Measurements from ENCODE around the gene GPR150.
"Not testable (repeated sequence)": the region's sequence is repeated elsewhere in the genome, so short reads cannot be mapped to it uniquely, and the experiment has no call there.

GPR150 gene

GRCh38 chr5:95624368-95624767 lies 4.5 kb downstream of the GPR150 start:
- no peak for DNase-seq

DNA sequence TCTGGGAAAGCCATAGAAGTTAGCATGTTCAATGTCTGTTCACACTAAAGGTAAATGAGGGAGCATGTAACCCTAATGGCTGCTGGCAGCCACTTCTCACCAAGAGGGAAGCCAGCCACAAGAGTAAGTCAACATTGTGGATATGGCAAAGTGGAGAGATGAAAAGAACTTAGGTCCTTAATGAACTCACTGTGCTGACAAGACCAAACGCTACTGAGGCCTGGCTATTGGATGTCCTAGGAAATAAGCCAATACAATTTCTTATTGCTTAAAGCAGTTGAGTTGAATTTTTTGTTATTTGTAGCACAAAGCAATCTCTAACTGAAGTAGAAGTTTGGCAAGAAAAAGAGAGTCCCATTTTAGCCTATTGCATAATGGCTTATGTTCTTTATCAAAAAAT lies 6.8 kb downstream of the GPR150 start:
- no peak for DNase-seq

DNA sequence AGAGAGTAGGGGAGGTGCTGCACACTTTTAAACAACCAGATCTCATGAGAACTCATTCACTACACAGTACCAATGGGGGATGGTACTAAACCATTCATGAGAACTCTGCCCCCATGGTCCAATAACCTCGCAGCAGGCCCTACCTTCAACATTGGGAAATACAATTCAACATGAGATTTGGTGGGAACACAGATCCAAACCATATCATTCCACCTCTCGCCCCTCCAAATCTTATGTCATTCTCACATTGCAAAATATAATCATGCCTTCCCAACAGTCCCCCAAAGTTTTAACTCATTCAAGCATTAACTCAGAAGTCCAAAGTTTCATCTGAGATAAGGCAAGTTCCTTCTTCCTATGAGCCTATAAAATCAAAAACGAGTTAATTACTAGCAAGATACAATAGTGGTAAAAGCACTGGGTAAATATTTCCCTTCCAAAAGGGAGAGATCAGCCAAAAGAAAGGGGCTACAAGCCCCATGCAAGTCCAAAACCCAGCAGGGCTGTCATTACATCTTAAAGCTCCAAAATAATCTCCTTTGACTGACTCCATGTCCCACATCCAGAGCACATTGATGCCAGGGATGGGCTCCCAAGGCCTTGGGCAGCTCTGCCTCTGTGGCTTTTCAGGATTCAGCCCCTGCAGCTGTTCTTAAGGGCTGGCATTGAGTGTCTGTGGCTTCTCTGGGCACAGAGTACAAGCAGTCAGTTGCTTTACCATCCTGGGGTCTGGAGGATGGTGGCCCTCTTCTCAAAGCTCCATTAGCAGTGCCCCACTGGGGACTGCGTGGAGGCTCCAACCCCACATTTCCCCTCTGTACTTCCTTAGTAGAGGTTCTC lies 8.3 kb downstream of the GPR150 start:
- no peak for DNase-seq

DNA sequence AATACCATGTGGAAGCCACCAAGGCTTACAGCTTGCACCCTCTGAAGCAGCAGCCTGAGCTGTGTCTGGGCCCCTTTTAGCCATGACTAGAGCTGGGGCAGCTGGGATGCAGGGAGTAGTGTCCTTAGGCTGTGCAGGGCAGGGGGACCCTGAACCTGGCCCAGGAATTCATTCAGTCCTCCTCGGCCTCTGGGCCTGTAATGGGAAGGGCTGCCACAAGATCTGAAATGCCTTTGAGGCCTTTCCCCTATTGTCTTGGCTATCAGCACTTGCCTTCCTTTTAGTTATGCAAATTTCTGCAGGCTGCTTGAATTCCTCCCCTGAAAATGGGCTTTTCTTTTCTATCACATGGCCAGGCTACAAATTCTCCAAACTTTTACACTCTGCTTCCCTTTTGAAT lies 9.0 kb downstream of the GPR150 start:
- DNase-seq: no peak

- no peak for DNase-seq
Observed at GRCh38 chr5:95630394-95630917, 10.6 kb downstream of the GPR150 start.

DNA sequence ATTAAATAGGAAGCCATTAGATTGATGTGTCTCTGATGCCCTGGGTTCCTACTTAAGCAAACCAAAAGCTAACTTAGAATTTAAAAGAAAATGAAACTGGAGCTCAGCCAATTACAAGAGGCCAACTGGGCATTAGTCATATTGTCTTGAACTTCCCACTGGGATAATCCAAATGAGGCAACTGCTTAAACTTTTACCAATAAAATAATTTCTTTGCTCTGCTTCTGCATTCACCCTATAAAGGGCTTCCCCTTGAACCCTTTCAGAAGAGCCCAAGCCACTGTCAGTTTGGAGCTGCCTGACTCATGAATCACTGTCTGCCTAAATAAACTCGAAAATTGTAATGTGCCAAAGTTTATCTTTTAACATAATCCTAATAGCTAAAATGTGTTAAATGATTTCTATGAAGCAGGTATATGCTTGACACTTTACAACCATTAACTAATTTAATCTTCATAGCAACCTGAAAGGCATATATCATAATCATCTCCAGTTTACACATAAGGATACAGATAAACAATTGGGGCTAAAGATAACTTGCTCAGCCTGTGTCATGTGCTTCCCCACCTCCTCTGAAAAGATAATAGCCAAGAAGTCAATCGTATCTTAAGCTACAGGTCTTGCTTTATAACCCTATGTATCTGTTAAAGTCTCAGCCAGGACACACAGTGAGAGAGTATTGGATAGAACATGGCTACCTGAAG lies 11.5 kb downstream of the GPR150 start:
- no peak for DNase-seq

- no peak for DNase-seq
Observed at GRCh38 chr5:95631991-95632675, 12.2 kb downstream of the GPR150 start.

GRCh38 chr5:95632942-95633341 lies 13.1 kb downstream of the GPR150 start:
- not testable (repeated sequence) for DNase-seq

DNA sequence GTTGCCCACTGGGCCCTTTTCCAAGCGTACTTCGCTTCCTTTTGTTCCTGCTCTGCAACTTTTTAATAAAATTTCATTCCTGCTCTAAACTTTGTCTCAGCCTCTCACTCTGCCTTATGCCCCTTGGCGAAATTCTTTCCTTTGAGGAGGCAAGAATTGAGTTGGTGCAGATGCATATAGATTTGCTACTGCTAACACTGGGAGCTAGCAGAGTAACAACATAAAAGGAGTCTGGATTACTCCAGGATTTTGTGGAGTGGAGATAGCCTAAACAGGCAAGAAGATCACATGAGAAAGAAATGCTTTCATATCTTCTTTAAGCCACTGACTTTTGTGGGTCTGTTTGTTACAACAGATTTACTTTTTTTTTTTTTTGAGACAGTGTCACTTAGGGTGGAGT lies 13.8 kb downstream of the GPR150 start:
- DNase-seq: no peak

GRCh38 chr5:95634081-95634480 lies 14.2 kb downstream of the GPR150 start:
- DNase-seq: no peak

- no peak for DNase-seq
Observed at GRCh38 chr5:95638632-95639031, 18.7 kb downstream of the GPR150 start.

DNA sequence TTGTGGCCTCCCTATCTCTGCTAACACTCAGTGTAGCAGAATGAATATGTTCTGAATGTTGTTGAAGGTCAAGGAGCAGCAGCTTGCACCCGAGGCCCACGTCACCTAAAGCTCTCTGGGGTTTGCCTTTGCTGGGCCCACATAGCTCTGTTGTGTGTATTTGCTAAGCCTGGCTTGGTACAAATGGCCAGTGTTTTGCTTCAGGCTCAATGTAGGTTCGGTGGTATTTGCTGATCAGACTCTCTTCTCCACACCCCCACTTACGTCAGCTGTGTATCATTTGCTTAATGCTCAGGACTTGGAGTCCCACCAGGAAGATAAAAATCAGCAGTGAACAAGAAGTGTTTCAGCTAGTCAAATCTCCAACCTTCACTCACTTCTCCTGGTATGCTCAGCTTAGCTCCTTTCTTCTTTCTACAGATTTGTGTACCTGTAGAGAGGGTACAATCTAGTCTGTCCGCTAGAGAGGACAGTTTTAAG lies 21.9 kb downstream of the GPR150 start:
- DNase-seq: no peak

DNA sequence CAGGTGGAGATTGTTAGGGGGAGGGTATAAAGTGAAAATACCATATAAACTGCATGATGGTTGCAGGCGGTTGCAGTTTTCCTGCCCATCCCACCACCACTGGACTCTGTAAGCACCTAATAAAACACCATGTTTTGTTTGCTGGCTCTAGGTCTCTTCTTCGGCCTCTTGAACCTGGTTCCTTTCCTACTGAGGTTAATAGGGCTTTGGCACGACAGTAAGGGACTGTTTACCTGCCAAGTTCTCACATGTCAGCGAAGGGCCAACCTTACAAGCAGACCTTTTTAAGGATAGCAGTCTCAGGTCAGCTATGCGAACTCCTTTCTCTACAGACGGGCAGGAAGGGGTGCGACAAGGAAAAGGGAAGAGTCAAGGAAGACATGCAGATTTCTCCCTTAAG lies 23.3 kb downstream of the GPR150 start:
- DNase-seq: no peak

DNA sequence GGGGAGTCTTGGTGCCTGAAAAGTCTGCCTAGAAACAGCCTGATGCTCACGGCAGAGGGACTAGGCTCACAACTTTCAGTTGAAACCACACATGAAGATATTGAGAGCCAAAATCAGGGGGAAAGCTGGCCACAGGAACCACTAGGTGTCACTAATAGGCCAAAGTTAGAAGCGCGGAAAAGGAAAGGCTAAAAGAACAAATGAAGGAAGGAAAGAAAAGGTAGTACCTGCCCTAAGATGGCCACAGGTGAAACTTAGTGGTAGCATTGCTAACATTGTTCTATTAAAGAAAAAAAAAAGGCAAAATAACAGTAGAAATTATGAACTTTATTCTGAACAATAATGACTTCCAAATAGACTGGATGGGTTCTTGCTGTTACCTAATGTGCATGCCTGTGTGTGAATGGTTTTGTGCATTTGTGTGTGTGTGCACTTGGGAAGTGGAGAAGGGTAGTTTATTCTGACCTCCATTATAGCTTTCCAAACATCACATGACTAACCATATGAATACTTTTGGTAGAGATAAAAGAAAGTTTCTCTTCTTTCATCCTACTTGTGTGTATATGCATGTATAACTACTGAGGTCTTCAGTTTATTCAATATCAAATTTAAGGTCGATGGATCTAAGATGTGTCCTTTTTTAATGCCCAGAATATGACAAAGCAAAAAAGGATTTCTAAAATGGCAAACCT lies 24.6 kb downstream of the GPR150 start:
- DNase-seq: peak; percentile 40

GRCh38 chr5:95646226-95646568 lies 26.3 kb downstream of the GPR150 start:
- DNase-seq: not testable (repeated sequence)

GRCh38 chr5:95646569-95647431 lies 26.9 kb downstream of the GPR150 start, which contains the start of gene RFESD:
Gene RFESD, plus strand, starts transcription at chr5:95646777. Its CDS starts 5,495 bp downstream, at chr5:95652272.
- DNase-seq: peak; percentile 98

DNA sequence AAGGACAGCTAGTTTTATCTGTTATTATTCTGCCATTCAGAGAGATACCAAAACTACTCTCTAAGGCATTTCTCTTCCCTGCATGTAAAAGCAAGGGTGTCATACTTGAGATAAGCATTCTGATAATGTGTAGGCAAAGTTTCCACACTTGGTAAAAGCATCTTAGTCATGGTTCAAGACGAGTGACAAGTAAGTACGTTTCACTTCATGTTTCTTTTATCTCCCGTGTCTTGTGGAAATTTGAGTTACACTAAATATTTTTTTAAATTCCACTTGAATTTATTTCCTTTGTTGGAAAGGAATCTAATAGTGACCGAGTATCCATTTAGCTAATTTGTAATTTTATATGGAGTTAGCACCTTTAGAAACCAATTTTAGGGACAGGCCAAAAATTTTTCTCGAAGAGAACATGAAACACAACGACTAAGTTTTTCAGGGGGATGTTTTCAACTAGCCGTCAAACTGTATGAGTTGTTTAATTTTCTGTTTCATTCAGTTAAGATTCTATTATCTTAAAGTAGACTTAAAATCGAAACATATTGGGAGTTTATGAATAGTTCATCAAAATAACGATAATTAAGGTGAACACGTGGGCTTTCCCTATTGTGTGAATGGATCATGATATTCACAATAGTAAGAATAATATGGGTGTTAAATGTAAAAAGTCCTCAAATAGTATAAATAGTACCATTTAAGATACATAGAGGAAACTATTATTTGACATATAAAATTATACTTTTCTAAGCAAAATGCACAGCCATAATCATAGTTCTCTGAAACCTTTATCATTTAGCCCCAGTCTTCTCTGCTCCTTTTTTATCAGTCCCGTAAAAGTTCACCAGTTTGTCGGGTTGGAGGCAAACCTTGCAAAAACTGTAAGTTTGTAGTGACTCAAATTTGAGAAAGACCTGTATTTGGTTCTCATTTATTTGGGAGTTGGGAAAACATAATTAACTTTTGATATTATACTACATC lies 28.3 kb downstream of the GPR150 start:
- no peak for DNase-seq

GRCh38 chr5:95649274-95649673 lies 29.4 kb downstream of the GPR150 start:
- DNase-seq: no peak

GRCh38 chr5:95649842-95650620 lies 30.1 kb downstream of the GPR150 start:
- DNase-seq: no peak

DNA sequence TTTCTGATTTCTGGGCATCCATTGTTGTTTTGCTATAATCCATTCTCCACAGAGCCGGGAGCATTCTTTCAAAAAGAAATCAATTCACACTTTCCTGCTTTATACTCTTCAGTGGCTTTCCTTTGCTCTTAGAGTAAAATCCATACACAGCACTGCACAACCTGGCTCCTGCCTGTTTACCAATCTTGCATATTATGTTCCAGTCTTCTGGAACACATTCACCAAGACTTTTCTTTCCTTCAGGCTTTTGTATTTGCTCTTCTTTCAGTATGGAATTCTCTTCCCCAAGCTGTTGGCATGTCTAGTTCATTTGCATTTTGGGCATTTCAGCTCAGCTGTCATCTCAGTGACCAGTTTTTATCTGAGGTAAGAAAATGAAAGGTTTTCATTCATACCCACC lies 33.0 kb downstream of the GPR150 start:
- no peak for DNase-seq
